Neural progenitor cell (in vitro differentiated cells): Measurements from ENCODE around the gene SPRED2. TPM values are rescaled to one million over a fixed set of nuclear protein-coding genes. Genes with fewer than 3 reads are reported as not detected.

Source experiments
- DNase-seq: peaks from one replicate; pipeline ENCODE4 v3.0.0-alpha.2; 2016; ENCODE audit warnings: low spot score
- H2AFZ ChIP-seq: fragments of 200-600 bp; sonication (generic); replicated peaks from 2 replicates; pipeline ENCODE4 v1.6.1; 2016; ENCODE audit warnings: antibody characterized with exemption
- H3F3A ChIP-seq: fragments of 200-600 bp; sonication (generic); 2 replicates; pipeline ENCODE4 v1.6.1; 2016; ENCODE audit warnings: antibody characterized with exemption, low read depth
- H3K27ac ChIP-seq: fragments of 200-600 bp; sonication (generic); 2 replicates; pipeline ENCODE4 v1.5.1; 2016; ENCODE audit warnings: mild to moderate bottlenecking
- H3K27me3 ChIP-seq: fragments of 200-600 bp; sonication (generic); 2 replicates; pipeline ENCODE4 v1.6.1; 2016; ENCODE audit warnings: mild to moderate bottlenecking, moderate library complexity
- H3K36me3 ChIP-seq: fragments of 200-600 bp; sonication (generic); 2 replicates; pipeline ENCODE4 v1.5.1; 2016
- H3K4me1 ChIP-seq: fragments of 200-600 bp; sonication (generic); 2 replicates; pipeline ENCODE4 v1.6.1; 2016; ENCODE audit warnings: mixed run types
- H3K4me2 ChIP-seq: fragments of 200-600 bp; sonication (generic); 2 replicates; pipeline ENCODE4 v1.6.1; 2016
- H3K4me3 ChIP-seq: fragments of 200-600 bp; sonication (generic); 2 replicates; pipeline ENCODE4 v1.5.1; 2016
- H3K79me2 ChIP-seq: fragments of 200-600 bp; sonication (generic); 2 replicates; pipeline ENCODE4 v1.6.1; 2016; ENCODE audit warnings: low read depth
- H3K9ac ChIP-seq: fragments of 200-600 bp; sonication (generic); 2 replicates; pipeline ENCODE4 v1.6.1; 2016
- H3K9me3 ChIP-seq: fragments of 200-600 bp; sonication (generic); 2 replicates; pipeline ENCODE4 v1.5.1; 2016; ENCODE audit warnings: low read depth
- H4K20me1 ChIP-seq: fragments of 200-600 bp; sonication (generic); 2 replicates; pipeline ENCODE4 v1.6.1; 2016; ENCODE audit warnings: low read depth
- H3K27ac Mint-ChIP-seq: 3 replicates; pipeline ENCODE4 v1.8.0; 2021; ENCODE audit warnings: mixed read lengths
- H3K27me3 Mint-ChIP-seq: 2 replicates; pipeline ENCODE4 v1.8.0; 2022; ENCODE audit warnings: low read depth, mild to moderate bottlenecking, inconsistent platforms, moderate library complexity, mixed read lengths; ENCODE audit not compliant: insufficient read depth
- H3K36me3 Mint-ChIP-seq: 3 replicates; pipeline ENCODE4 v1.8.0; 2021; ENCODE audit warnings: mixed read lengths
- H3K4me1 Mint-ChIP-seq: 3 replicates; pipeline ENCODE4 v1.8.0; 2021; ENCODE audit warnings: mixed read lengths
- H3K4me3 Mint-ChIP-seq: 3 replicates; pipeline ENCODE4 v1.8.0; 2021; ENCODE audit warnings: mild to moderate bottlenecking, moderate library complexity, mixed read lengths
- H3K9me3 Mint-ChIP-seq: 3 replicates; pipeline ENCODE4 v1.8.0; 2020; ENCODE audit warnings: mixed read lengths
- CTCF ChIP-seq: fragments of 200-600 bp; sonication (generic); IDR thresholded peaks from 2 replicates; pipeline ENCODE4 v1.5.1; 2017; ENCODE audit warnings: antibody characterized with exemption, mild to moderate bottlenecking
- EZH2 ChIP-seq: fragments of 200-600 bp; sonication (generic); IDR thresholded peaks from 2 replicates; pipeline ENCODE4 v1.6.1; 2017; ENCODE audit warnings: antibody characterized with exemption, mild to moderate bottlenecking, moderate library complexity
- EZH2phosphoT487 ChIP-seq: fragments of 200-600 bp; sonication (generic); IDR thresholded peaks from 2 replicates; pipeline ENCODE4 v1.6.1; 2017; ENCODE audit warnings: antibody characterized with exemption
- total RNA-seq: library from RNA; depleted of rRNA; stranded (reverse); fragments of >200 nt; gene quantifications from 2 replicates; pipeline ENCODE4 v1.2.3, GENCODE V29; 2015; ENCODE audit warnings: low replicate concordance

Gene SPRED2
- total RNA-seq, 1 donor from 2014 or later = 11.6 TPM

GRCh38 chr2:65466551-65466950 lies 34.2 kb upstream of the SPRED2 start:
- H4K20me1 ChIP-seq = no peaks in the 10 kb centered on the region
- no peak overlapping the region for H3K9ac ChIP-seq
- H3K27me3 ChIP-seq = peaks cover 6% of the 10 kb centered on the region
- Mint-ChIP-seq H3K4me3 (no peak overlapping the region), H3K27ac (no peak overlapping the region), H3K27me3 (peaks cover 5% of the 10 kb centered on the region), H3K9me3 (no peaks in the 10 kb centered on the region), H3K36me3 (no peaks in the 10 kb centered on the region), H3K4me1 (peaks cover 15% of the 10 kb centered on the region)
- H3K4me3 ChIP-seq = no peak overlapping the region
- H3K9me3 ChIP-seq = no peaks in the 10 kb centered on the region
- no peaks in the 10 kb centered on the region for H3F3A ChIP-seq
- DNase-seq = no peak
- TF ChIP-seq EZH2phosphoT487 (no peak), CTCF (no peak), EZH2 (no peak)
- H2AFZ ChIP-seq = no peak overlapping the region
- H3K79me2 ChIP-seq = no peaks in the 10 kb centered on the region
- no peak overlapping the region for H3K4me2 ChIP-seq
- no peak overlapping the region for H3K27ac ChIP-seq
- no peaks in the 10 kb centered on the region for H3K36me3 ChIP-seq
- H3K4me1 ChIP-seq = no peaks in the 10 kb centered on the region

GRCh38 chr2:65465857-65466256 lies 33.5 kb upstream of the SPRED2 start:
- no peaks in the 10 kb centered on the region for H3K4me1 ChIP-seq
- no peak for TF ChIP-seq CTCF
- no peak for TF ChIP-seq EZH2phosphoT487
- no peak for TF ChIP-seq EZH2
- no peaks in the 10 kb centered on the region for H3K9me3 Mint-ChIP-seq
- H3K36me3 Mint-ChIP-seq = peaks cover 1% of the 10 kb centered on the region
- DNase-seq = no peak
- H3K27me3 ChIP-seq = peaks cover 11% of the 10 kb centered on the region
- H4K20me1 ChIP-seq = no peaks in the 10 kb centered on the region
- no peaks in the 10 kb centered on the region for H3F3A ChIP-seq
- peaks cover 15% of the 10 kb centered on the region for H3K4me1 Mint-ChIP-seq
- no peaks in the 10 kb centered on the region for H3K9me3 ChIP-seq
- no peak overlapping the region for H3K9ac ChIP-seq
- H2AFZ ChIP-seq = no peak overlapping the region
- H3K4me3 Mint-ChIP-seq = no peak overlapping the region
- H3K27me3 Mint-ChIP-seq = peaks cover 10% of the 10 kb centered on the region
- H3K4me3 ChIP-seq = no peak overlapping the region
- H3K79me2 ChIP-seq = no peaks in the 10 kb centered on the region
- H3K4me2 ChIP-seq = no peak overlapping the region
- H3K36me3 ChIP-seq = no peaks in the 10 kb centered on the region
- no peak overlapping the region for H3K27ac ChIP-seq
- H3K27ac Mint-ChIP-seq = peak overlapping the region; percentile 58

GRCh38 chr2:65465124-65465523 lies 32.7 kb upstream of the SPRED2 start:
- H3K36me3 ChIP-seq = no peaks in the 10 kb centered on the region
- peaks cover 15% of the 10 kb centered on the region for H3K4me1 Mint-ChIP-seq
- no peaks in the 10 kb centered on the region for H3K9me3 Mint-ChIP-seq

More at GRCh38 chr2:65465124-65465523, 32.7 kb upstream of the SPRED2 start:
- TF ChIP-seq EZH2 (no peak), EZH2phosphoT487 (no peak), CTCF (no peak)
- H3K36me3 Mint-ChIP-seq = peaks cover 1% of the 10 kb centered on the region
- Histone ChIP-seq H3K27me3 (peaks cover 17% of the 10 kb centered on the region), H3K79me2 (no peaks in the 10 kb centered on the region), H3K4me1 (no peaks in the 10 kb centered on the region), H3K27ac (no peak overlapping the region), H3K4me3 (no peak overlapping the region), H3K9me3 (no peaks in the 10 kb centered on the region), H2AFZ (no peak overlapping the region), H3K9ac (no peak overlapping the region), H3K4me2 (no peak overlapping the region), H4K20me1 (no peaks in the 10 kb centered on the region), H3F3A (no peaks in the 10 kb centered on the region)
- no peak overlapping the region for H3K4me3 Mint-ChIP-seq
- no peak overlapping the region for H3K27ac Mint-ChIP-seq
- no peak for DNase-seq
- H3K27me3 Mint-ChIP-seq = peaks cover 12% of the 10 kb centered on the region
